ENCODE measurements around the gene RBM12.

Gene RBM12

GRCh38 chr20:35674921-35675320 lies 10.2 kb upstream of the RBM12 start:
- Mint-ChIP-seq H3K4me1 (no peaks in the 10 kb centered on the region), H3K36me3 (peaks cover 90% of the 10 kb centered on the region), H3K9me3 (no peaks in the 10 kb centered on the region), H3K27ac (no peak overlapping the region), H3K4me3 (no peak overlapping the region)
- DNase-seq (ENCODE audit: low spot score in 2 of 2), result no peak
- no peak for ATAC-seq

- Mint-ChIP-seq H3K36me3 (peaks cover 80% of the 10 kb centered on the region), H3K27ac (no peak overlapping the region), H3K9me3 (no peaks in the 10 kb centered on the region), H3K4me3 (no peak overlapping the region), H3K4me1 (no peaks in the 10 kb centered on the region)
- ATAC-seq (no peak), DNase-seq (ENCODE audit: low spot score in 2 of 2) (no peak)
These were observed 9.2 kb upstream of the RBM12 start for GRCh38 chr20:35673884-35674283.

- Mint-ChIP-seq H3K27ac (no peak overlapping the region), H3K36me3 (peaks cover 45% of the 10 kb centered on the region), H3K9me3 (no peaks in the 10 kb centered on the region), H3K4me1 (peaks cover 5% of the 10 kb centered on the region), H3K4me3 (no peak overlapping the region)
- no peak for ATAC-seq
- no peak for DNase-seq (ENCODE audit: low spot score in 2 of 2)
These were observed 5.0 kb upstream of the RBM12 start for GRCh38 chr20:35669681-35670080.

GRCh38 chr20:35669221-35669620 lies 4.5 kb upstream of the RBM12 start:
- Mint-ChIP-seq H3K36me3 (peaks cover 48% of the 10 kb centered on the region), H3K4me1 (peaks cover 8% of the 10 kb centered on the region), H3K9me3 (no peaks in the 10 kb centered on the region), H3K27ac (no peak overlapping the region), H3K4me3 (no peak overlapping the region)
- ATAC-seq (no peak), DNase-seq (ENCODE audit: low spot score in 2 of 2) (no peak)

- H3K9me3 Mint-ChIP-seq, result no peaks in the 10 kb centered on the region
- H3K36me3 Mint-ChIP-seq, result peaks cover 43% of the 10 kb centered on the region
- peaks cover 40% of the 10 kb centered on the region for H3K4me1 Mint-ChIP-seq
- H3K27ac Mint-ChIP-seq, result no peak overlapping the region
- ATAC-seq, result no peak
- DNase-seq (ENCODE audit: low spot score in 2 of 2), result no peak
- peak overlapping the region; percentile 95 for H3K4me3 Mint-ChIP-seq
These were observed 1.2 kb upstream of the RBM12 start for GRCh38 chr20:35665949-35666288.

- peak overlapping the region; percentile 99 for H3K27ac Mint-ChIP-seq
- no peaks in the 10 kb centered on the region for H3K9me3 Mint-ChIP-seq
- DNase-seq (ENCODE audit: low spot score in 2 of 2) (peak; percentile 17 to 80), ATAC-seq (peak; percentile 54)
- H3K36me3 Mint-ChIP-seq, result peaks cover 57% of the 10 kb centered on the region
- peak overlapping the region; percentile 95 for H3K4me3 Mint-ChIP-seq
- H3K4me1 Mint-ChIP-seq, result peaks cover 61% of the 10 kb centered on the region
These were observed 909 bp downstream of the RBM12 start for GRCh38 chr20:35663516-35664465.

GRCh38 chr20:35662551-35662950 lies 2.1 kb downstream of the RBM12 start:
- Mint-ChIP-seq H3K27ac (peak overlapping the region; percentile 99), H3K36me3 (peaks cover 66% of the 10 kb centered on the region), H3K4me1 (peaks cover 65% of the 10 kb centered on the region), H3K9me3 (no peaks in the 10 kb centered on the region), H3K4me3 (peak overlapping the region; percentile 95)
- peak; percentile 14 for ATAC-seq
- no peak for DNase-seq (ENCODE audit: low spot score in 2 of 2)

GRCh38 chr20:35661908-35662307 lies 2.8 kb downstream of the RBM12 start:
- ATAC-seq (no peak), DNase-seq (ENCODE audit: low spot score in 2 of 2) (no peak)
- H3K36me3 Mint-ChIP-seq, result peaks cover 66% of the 10 kb centered on the region
- peak overlapping the region; percentile 95 for H3K4me3 Mint-ChIP-seq
- peak overlapping the region; percentile 99 for H3K27ac Mint-ChIP-seq
- peaks cover 72% of the 10 kb centered on the region for H3K4me1 Mint-ChIP-seq
- no peaks in the 10 kb centered on the region for H3K9me3 Mint-ChIP-seq

GRCh38 chr20:35661053-35661452 lies 3.6 kb downstream of the RBM12 start:
- Mint-ChIP-seq H3K36me3 (peaks cover 66% of the 10 kb centered on the region), H3K27ac (peak overlapping the region; percentile 99), H3K9me3 (no peaks in the 10 kb centered on the region), H3K4me1 (peaks cover 74% of the 10 kb centered on the region), H3K4me3 (peak overlapping the region; percentile 95)
- ATAC-seq, result no peak
- DNase-seq (ENCODE audit: low spot score in 2 of 2), result no peak

- H3K4me1 Mint-ChIP-seq, result peaks cover 74% of the 10 kb centered on the region
- DNase-seq (ENCODE audit: low spot score in 2 of 2) (peak in 1 of 2 donors; percentile 56), ATAC-seq (peak; percentile 48)
- H3K4me3 Mint-ChIP-seq, result peak overlapping the region; percentile 95
- H3K36me3 Mint-ChIP-seq, result peaks cover 66% of the 10 kb centered on the region
- H3K9me3 Mint-ChIP-seq, result no peaks in the 10 kb centered on the region
- peak overlapping the region; percentile 99 for H3K27ac Mint-ChIP-seq
These were observed 4.4 kb downstream of the RBM12 start for GRCh38 chr20:35660122-35660937.

GRCh38 chr20:35657271-35657670 lies 7.4 kb downstream of the RBM12 start:
- Mint-ChIP-seq H3K9me3 (no peaks in the 10 kb centered on the region), H3K4me3 (peak overlapping the region; percentile 25), H3K27ac (peak overlapping the region; percentile 63), H3K36me3 (peaks cover 42% of the 10 kb centered on the region), H3K4me1 (peaks cover 46% of the 10 kb centered on the region)
- DNase-seq (ENCODE audit: low spot score in 2 of 2) (no peak), ATAC-seq (no peak)

- H3K36me3 Mint-ChIP-seq, result peaks cover 15% of the 10 kb centered on the region
- H3K4me1 Mint-ChIP-seq, result peaks cover 37% of the 10 kb centered on the region
- ATAC-seq, result no peak
- H3K9me3 Mint-ChIP-seq, result no peaks in the 10 kb centered on the region
- H3K4me3 Mint-ChIP-seq, result no peak overlapping the region
- no peak for DNase-seq (ENCODE audit: low spot score in 2 of 2)
- H3K27ac Mint-ChIP-seq, result no peak overlapping the region
These were observed 10.3 kb downstream of the RBM12 start for GRCh38 chr20:35654415-35654814.

- peaks cover 10% of the 10 kb centered on the region for H3K36me3 Mint-ChIP-seq
- no peak overlapping the region for H3K27ac Mint-ChIP-seq
- DNase-seq (ENCODE audit: low spot score in 2 of 2) (no peak), ATAC-seq (no peak)
- H3K4me3 Mint-ChIP-seq, result no peak overlapping the region
- peaks cover 33% of the 10 kb centered on the region for H3K4me1 Mint-ChIP-seq
- H3K9me3 Mint-ChIP-seq, result no peaks in the 10 kb centered on the region
These were observed 10.8 kb downstream of the RBM12 start for GRCh38 chr20:35653893-35654292.

GRCh38 chr20:35653430-35653734 lies 11.3 kb downstream of the RBM12 start:
- peaks cover 5% of the 10 kb centered on the region for H3K36me3 Mint-ChIP-seq
- no peak for DNase-seq (ENCODE audit: low spot score in 2 of 2)
- H3K4me3 Mint-ChIP-seq, result no peak overlapping the region
- H3K4me1 Mint-ChIP-seq, result peaks cover 32% of the 10 kb centered on the region
- no peak overlapping the region for H3K27ac Mint-ChIP-seq
- no peaks in the 10 kb centered on the region for H3K9me3 Mint-ChIP-seq
- no peak for ATAC-seq

- no peak for DNase-seq (ENCODE audit: low spot score in 2 of 2)
- no peak for ATAC-seq
- Mint-ChIP-seq H3K4me3 (no peak overlapping the region), H3K36me3 (no peaks in the 10 kb centered on the region), H3K4me1 (peaks cover 37% of the 10 kb centered on the region), H3K9me3 (no peaks in the 10 kb centered on the region), H3K27ac (no peak overlapping the region)
These were observed 11.9 kb downstream of the RBM12 start for GRCh38 chr20:35652641-35653429.
